Kidney epithelial cell (primary cell): ENCODE measurements around the gene CAMTA1. TPM values are rescaled to one million over a fixed set of nuclear protein-coding genes. Genes with fewer than 3 reads are reported as not detected.

Experiments used
- DNase-seq: peaks from one replicate; pipeline ENCODE4 v3.0.0-alpha.2; 2010; ENCODE audit warnings: low read depth
- H3K27me3 ChIP-seq: 2 replicates; pipeline ENCODE4 v1.6.0; 2011; ENCODE audit warnings: low read length; ENCODE audit not compliant: control insufficient read depth, insufficient read depth
- H3K36me3 ChIP-seq: 2 replicates; pipeline ENCODE4 v1.5.1; 2011; ENCODE audit warnings: low read length; ENCODE audit not compliant: control insufficient read depth, insufficient read depth
- H3K4me3 ChIP-seq: 2 replicates; pipeline ENCODE4 v1.5.1; 2011; ENCODE audit warnings: low read depth, mild to moderate bottlenecking, control low read depth, low read length
- total RNA-seq: library from RNA; depleted of rRNA; stranded (reverse); fragments of >200 nt; gene quantifications from 2 replicates; pipeline ENCODE4 v1.2.3, GENCODE V29; 2015
- TF ChIP-seq, protein P1 (sequence below): IDR thresholded peaks from 2 replicates; pipeline ENCODE4 v1.5.1; 2011; ENCODE audit warnings: mild to moderate bottlenecking, moderate library complexity, low read length, control low read depth, inconsistent platforms; ENCODE audit not compliant: insufficient read depth, poor library complexity, severe bottlenecking

Gene CAMTA1
- total RNA-seq, 1 donor from 2014 or later: 76.5 TPM

DNA sequence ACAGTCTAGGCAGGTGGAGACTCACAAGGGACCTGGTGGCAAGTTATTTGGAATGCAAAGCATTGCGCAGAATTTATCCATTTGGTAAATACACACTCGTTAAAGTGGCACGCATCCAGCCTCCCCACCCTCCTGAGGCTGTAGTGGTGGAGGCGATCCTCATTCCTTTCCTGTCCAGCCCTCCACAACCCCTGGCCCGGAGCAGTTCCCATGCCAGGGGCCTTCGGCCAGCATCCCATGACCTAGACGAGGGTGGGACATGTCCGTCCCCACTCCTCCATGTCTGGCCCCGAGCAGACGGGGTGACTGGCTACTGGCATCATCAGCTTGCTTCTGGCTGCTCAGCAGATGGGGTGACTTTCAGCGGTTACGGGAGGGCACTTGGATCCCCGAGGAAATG is 704.3 kb downstream of the CAMTA1 start:
- no peak for DNase-seq
- H3K27me3 ChIP-seq: no peaks in the 10 kb centered on the region
- no peak overlapping the region for H3K4me3 ChIP-seq
- no peaks in the 10 kb centered on the region for H3K36me3 ChIP-seq
- TF ChIP-seq, protein P1, sequence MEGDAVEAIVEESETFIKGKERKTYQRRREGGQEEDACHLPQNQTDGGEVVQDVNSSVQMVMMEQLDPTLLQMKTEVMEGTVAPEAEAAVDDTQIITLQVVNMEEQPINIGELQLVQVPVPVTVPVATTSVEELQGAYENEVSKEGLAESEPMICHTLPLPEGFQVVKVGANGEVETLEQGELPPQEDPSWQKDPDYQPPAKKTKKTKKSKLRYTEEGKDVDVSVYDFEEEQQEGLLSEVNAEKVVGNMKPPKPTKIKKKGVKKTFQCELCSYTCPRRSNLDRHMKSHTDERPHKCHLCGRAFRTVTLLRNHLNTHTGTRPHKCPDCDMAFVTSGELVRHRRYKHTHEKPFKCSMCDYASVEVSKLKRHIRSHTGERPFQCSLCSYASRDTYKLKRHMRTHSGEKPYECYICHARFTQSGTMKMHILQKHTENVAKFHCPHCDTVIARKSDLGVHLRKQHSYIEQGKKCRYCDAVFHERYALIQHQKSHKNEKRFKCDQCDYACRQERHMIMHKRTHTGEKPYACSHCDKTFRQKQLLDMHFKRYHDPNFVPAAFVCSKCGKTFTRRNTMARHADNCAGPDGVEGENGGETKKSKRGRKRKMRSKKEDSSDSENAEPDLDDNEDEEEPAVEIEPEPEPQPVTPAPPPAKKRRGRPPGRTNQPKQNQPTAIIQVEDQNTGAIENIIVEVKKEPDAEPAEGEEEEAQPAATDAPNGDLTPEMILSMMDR: no peak

DNA sequence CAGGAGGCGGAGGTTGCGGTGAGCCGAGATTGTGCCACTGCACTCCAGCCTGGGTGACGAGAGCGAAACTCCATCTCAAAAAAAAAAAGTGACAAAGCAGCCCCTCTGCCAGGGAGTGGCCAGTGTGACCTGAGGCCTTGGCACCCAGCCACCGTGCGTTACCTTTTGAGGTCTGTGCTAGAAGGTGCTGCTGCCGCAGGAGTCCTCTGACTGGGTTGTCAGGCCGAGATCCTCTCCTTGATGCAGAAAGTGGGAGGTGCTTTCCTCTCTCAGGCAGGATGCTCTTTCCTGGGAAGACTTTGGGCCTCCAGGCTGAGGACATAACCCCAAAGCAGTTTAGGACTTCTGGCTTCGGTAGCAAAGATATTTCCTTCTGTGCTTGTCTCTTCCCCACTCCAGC is 705.3 kb downstream of the CAMTA1 start:
- no peaks in the 10 kb centered on the region for H3K27me3 ChIP-seq
- H3K4me3 ChIP-seq: no peak overlapping the region
- TF ChIP-seq, protein P1: no peak
- DNase-seq: no peak
- no peaks in the 10 kb centered on the region for H3K36me3 ChIP-seq

DNA sequence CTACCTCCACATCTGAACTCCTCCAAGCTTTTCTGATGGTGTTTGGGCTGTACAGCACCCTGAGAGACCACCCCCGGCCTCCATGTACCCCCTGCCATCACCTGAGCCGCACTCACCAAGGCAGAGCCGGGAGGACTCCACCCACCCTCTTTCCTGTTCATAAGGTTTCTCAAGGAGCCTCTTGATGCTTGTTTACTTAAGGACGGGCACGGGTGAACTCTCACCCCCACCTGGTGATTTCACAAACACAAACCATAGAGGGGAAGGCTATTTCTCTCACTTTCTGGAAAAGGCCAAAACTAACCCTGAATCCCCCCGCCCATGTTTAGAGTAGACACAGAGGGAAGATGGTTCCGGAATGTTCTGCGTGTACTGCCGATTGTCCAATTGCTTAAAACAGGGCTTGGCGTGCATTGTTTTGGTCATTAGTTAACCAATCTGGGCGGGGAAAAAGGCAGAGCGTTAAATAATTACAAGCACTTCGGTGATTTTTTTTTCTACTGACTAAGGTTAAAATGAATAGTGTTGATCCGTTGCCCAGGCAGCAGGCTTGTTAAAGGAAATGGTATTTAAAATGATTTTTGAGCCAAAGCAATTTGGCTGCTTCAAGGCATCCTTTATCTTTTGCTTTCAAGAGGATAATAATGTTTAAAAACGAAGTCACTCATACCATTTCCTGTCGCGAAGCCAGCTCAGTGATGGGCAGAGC is 706.0 kb downstream of the CAMTA1 start:
- Histone ChIP-seq H3K27me3 (no peaks in the 10 kb centered on the region), H3K36me3 (no peaks in the 10 kb centered on the region), H3K4me3 (no peak overlapping the region)
- TF ChIP-seq, protein P1: no peak
- DNase-seq: no peak

- DNase-seq: no peak
- H3K27me3 ChIP-seq: no peaks in the 10 kb centered on the region
- H3K4me3 ChIP-seq: no peak overlapping the region
- no peaks in the 10 kb centered on the region for H3K36me3 ChIP-seq
- TF ChIP-seq, protein P1: no peak
These were observed 706.5 kb downstream of the CAMTA1 start for GRCh38 chr1:7491818-7492173.

- Histone ChIP-seq H3K4me3 (no peak overlapping the region), H3K27me3 (no peaks in the 10 kb centered on the region), H3K36me3 (no peaks in the 10 kb centered on the region)
- no peak for DNase-seq
- TF ChIP-seq, protein P1: no peak
These were observed 708.6 kb downstream of the CAMTA1 start for GRCh38 chr1:7493711-7494454.

GRCh38 chr1:7495962-7496361 is 710.7 kb downstream of the CAMTA1 start:
- Histone ChIP-seq H3K4me3 (no peak overlapping the region), H3K27me3 (no peaks in the 10 kb centered on the region), H3K36me3 (no peaks in the 10 kb centered on the region)
- TF ChIP-seq, protein P1: no peak
- DNase-seq: no peak
